GM23248 (cell line): Measurements from ENCODE around the gene TMEM116.

ENCODE experiments used
- EZH2 ChIP-seq: fragments of 200-600 bp; sonication (generic); IDR thresholded peaks from 2 replicates; pipeline ENCODE4 v1.6.1; 2018; ENCODE audit warnings: antibody characterized with exemption, mild to moderate bottlenecking; ENCODE audit not compliant: insufficient read depth, poor library complexity, severe bottlenecking
- EZH2phosphoT487 ChIP-seq: fragments of 200-600 bp; sonication (generic); IDR thresholded peaks from 2 replicates; pipeline ENCODE4 v1.6.1; 2018; ENCODE audit warnings: antibody characterized with exemption, moderate library complexity, mild to moderate bottlenecking, low read depth; ENCODE audit not compliant: insufficient read depth

GRCh38 chr12:111942557-111942956 is 70.4 kb downstream of the TMEM116 start:
- TF ChIP-seq EZH2 (no peak), EZH2phosphoT487 (no peak)
